GM21737 (cell line): Measurements from ENCODE around the gene ANLN.
"Not testable (repeated sequence)": the region's sequence is repeated elsewhere in the genome, so short reads cannot be mapped to it uniquely, and the experiment has no call there.

Experiments used
- ATAC-seq: cut with Tn5 transposase; IDR thresholded peaks from one replicate; pipeline ENCODE4 v1.9.1; 2021; ENCODE audit warnings: mild to moderate bottlenecking, moderate library complexity; ENCODE audit not compliant: unreplicated experiment

Gene ANLN

GRCh38 chr7:36379831-36380504, 9.7 kb upstream of the ANLN start:
- ATAC-seq: no peak

- no peak for ATAC-seq
These were observed 8.6 kb upstream of the ANLN start for GRCh38 chr7:36381056-36381455.

GRCh38 chr7:36383284-36383683, 6.4 kb upstream of the ANLN start:
- ATAC-seq: not testable (repeated sequence)

- ATAC-seq: not testable (repeated sequence)
These were observed 4.0 kb upstream of the ANLN start for GRCh38 chr7:36385646-36386045.

GRCh38 chr7:36387435-36388231, 2.0 kb upstream of the ANLN start:
- no peak for ATAC-seq

- no peak for ATAC-seq
These were observed 1.2 kb upstream of the ANLN start for GRCh38 chr7:36388423-36388822.

- peak; percentile 27 for ATAC-seq
These were observed 783 bp downstream of the ANLN start for GRCh38 chr7:36390199-36391090.

GRCh38 chr7:36391436-36392198, 2.0 kb downstream of the ANLN start:
- ATAC-seq: peak; percentile 36

GRCh38 chr7:36393826-36394225, 4.2 kb downstream of the ANLN start:
- no peak for ATAC-seq

- no peak for ATAC-seq
These were observed 5.7 kb downstream of the ANLN start for GRCh38 chr7:36395171-36395894.

GRCh38 chr7:36396150-36396549, 6.5 kb downstream of the ANLN start:
- no peak for ATAC-seq

GRCh38 chr7:36400036-36400435, 10.4 kb downstream of the ANLN start:
- no peak for ATAC-seq

- no peak for ATAC-seq
These were observed 10.9 kb downstream of the ANLN start for GRCh38 chr7:36400606-36401005.

GRCh38 chr7:36403452-36403851, 13.8 kb downstream of the ANLN start:
- ATAC-seq: no peak

GRCh38 chr7:36404639-36405408, 15.2 kb downstream of the ANLN start:
- no peak for ATAC-seq

- no peak for ATAC-seq
These were observed 15.7 kb downstream of the ANLN start for GRCh38 chr7:36405409-36405803.

GRCh38 chr7:36406156-36406555, 16.5 kb downstream of the ANLN start:
- no peak for ATAC-seq

- ATAC-seq: no peak
These were observed 18.2 kb downstream of the ANLN start for GRCh38 chr7:36407636-36408550.
